Natural killer cell (primary cell): ENCODE results near the gene AGPAT4. TPM values are rescaled to one million over a fixed set of nuclear protein-coding genes. Genes with fewer than 3 reads are reported as not detected.

Experiments used
- ATAC-seq, 3 donors: fragments of 150-1000 bp in 2 of 3; fragments of 200-7000 bp in 1 of 3; cut with Tn5 transposase; 1 replicate in 1 of 3; 2 replicates in 2 of 3; pipeline ENCODE4 v1.10.0; 2021; ENCODE audit warnings: mild to moderate bottlenecking in 2 of 3, moderate library complexity in 2 of 3
- DNase-seq, 2 donors: peaks; one replicate each; pipeline versions ENCODE4 v3.0.0 to v3.0.0-alpha.2; 2013 to 2021; ENCODE audit warnings: mixed read lengths in 1 of 2
- H3K27ac ChIP-seq: one replicate; pipeline ENCODE4 v1.5.1; 2013; ENCODE audit warnings: mild to moderate bottlenecking, low read length
- H3K27me3 ChIP-seq: one replicate; pipeline ENCODE4 v1.6.1; 2013; ENCODE audit warnings: low read length; ENCODE audit not compliant: control insufficient read depth, insufficient read depth
- H3K36me3 ChIP-seq: one replicate; pipeline ENCODE4 v1.6.1; 2013; ENCODE audit warnings: low read length; ENCODE audit not compliant: control insufficient read depth, insufficient read depth
- H3K4me1 ChIP-seq: one replicate; pipeline ENCODE4 v1.6.1; 2013; ENCODE audit warnings: low read length; ENCODE audit not compliant: control insufficient read depth, insufficient read depth
- H3K4me3 ChIP-seq: one replicate; pipeline ENCODE4 v1.5.1; 2013; ENCODE audit warnings: low read length
- H3K9me3 ChIP-seq: one replicate; pipeline ENCODE4 v1.6.1; 2013; ENCODE audit warnings: low read length; ENCODE audit not compliant: control insufficient read depth, insufficient read depth
- H3K27ac Mint-ChIP-seq, 2 donors: one replicate each; pipeline ENCODE4 v1.8.0; 2022; ENCODE audit warnings: mild to moderate bottlenecking in 2 of 2, mixed read lengths in 2 of 2, moderate library complexity in 1 of 2
- H3K27me3 Mint-ChIP-seq, 2 donors: one replicate each; pipeline ENCODE4 v1.8.0; 2022; ENCODE audit warnings: low read depth in 2 of 2, mixed read lengths in 2 of 2
- H3K36me3 Mint-ChIP-seq: one replicate; pipeline ENCODE4 v1.8.0; 2022; ENCODE audit warnings: mixed read lengths
- H3K4me1 Mint-ChIP-seq, 2 donors: one replicate each; pipeline ENCODE4 v1.8.0; 2022; ENCODE audit warnings: mixed read lengths in 2 of 2
- H3K4me3 Mint-ChIP-seq: one replicate; pipeline ENCODE4 v1.8.0; 2022; ENCODE audit warnings: mild to moderate bottlenecking, moderate library complexity, mixed read lengths
- H3K9me3 Mint-ChIP-seq, 2 donors: one replicate each; pipeline ENCODE4 v1.8.0; 2022; ENCODE audit warnings: mixed read lengths in 2 of 2
- CTCF ChIP-seq: fragments of 200-600 bp; IDR thresholded peaks from one replicate; pipeline ENCODE4 v1.8.0; 2022; ENCODE audit warnings: antibody characterized with exemption
- WGBS: methylation state at CpG from one replicate; pipeline ENCODE4 v1.1.7; 2013; ENCODE audit warnings: missing lambda C conversion rate; ENCODE audit not compliant: insufficient coverage; 5-methylcytosine and 5-hydroxymethylcytosine counted together
- intact Hi-C: fragments of 100-400 bp; cut with micrococcal nuclease; formaldehyde crosslinking; loops from one replicate; pipeline ENCODE4 v1.14.2; 2022
- total RNA-seq, 4 donors: library from RNA; stranded (reverse); fragments of 120-200 nt in 1 of 4; gene quantifications; one replicate each; pipeline versions ENCODE4 v1.2.3 to v1.2.4, GENCODE V29; 2013 to 2022

Gene AGPAT4
- total RNA-seq, 3 donors from 2014 or later (not counting 1 experiment from before 2014, with no cell fraction given): 24.5 to 38.1 (median 25.8) TPM

- 94% methylated on average over 9 of the region's 9 CpGs for WGBS
- Histone ChIP-seq H3K27me3 (no peaks in the 10 kb centered on the region), H3K9me3 (no peaks in the 10 kb centered on the region), H3K4me1 (peaks cover 13% of the 10 kb centered on the region), H3K27ac (no peak overlapping the region), H3K4me3 (no peak overlapping the region), H3K36me3 (peaks cover 9% of the 10 kb centered on the region)
- Mint-ChIP-seq H3K9me3 (no peaks in the 10 kb centered on the region), H3K27ac (no peak overlapping the region), H3K4me3 (no peak overlapping the region), H3K4me1 (peaks cover 0 to 6% of the 10 kb centered on the region in 2 donors), H3K27me3 (no peaks in the 10 kb centered on the region), H3K36me3 (no peaks in the 10 kb centered on the region)
- intact Hi-C loops: no loop called here
- DNase-seq (no peak), ATAC-seq (no peak)
- no peak for TF ChIP-seq CTCF
Observed at GRCh38 chr6:161133963-161134362, 139.9 kb downstream of the AGPAT4 start.

DNA sequence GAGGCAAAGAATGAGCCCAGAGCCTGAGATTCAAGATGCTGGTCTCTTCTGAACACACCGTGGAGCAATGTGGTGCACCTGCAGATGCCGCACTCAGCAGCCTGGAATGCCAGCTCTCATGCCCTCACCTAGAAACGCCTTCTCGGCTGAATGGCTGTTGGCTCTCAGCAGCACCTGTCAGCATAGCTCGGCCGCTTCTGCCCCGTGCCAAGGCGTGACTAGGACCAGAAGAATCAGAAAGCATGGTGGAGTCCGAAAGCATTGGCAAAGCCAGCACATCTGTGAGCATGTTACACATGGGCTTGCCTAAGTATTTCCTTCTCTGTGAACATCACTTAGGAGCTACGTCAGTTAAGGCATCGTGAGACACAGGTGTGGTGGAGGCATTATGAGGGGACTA lies 141.5 kb downstream of the AGPAT4 start:
- ATAC-seq (no peak), DNase-seq (no peak)
- Mint-ChIP-seq H3K9me3 (no peaks in the 10 kb centered on the region), H3K36me3 (no peaks in the 10 kb centered on the region), H3K27ac (no peak overlapping the region), H3K4me3 (no peak overlapping the region), H3K27me3 (no peaks in the 10 kb centered on the region), H3K4me1 (peaks cover 0 to 6% of the 10 kb centered on the region in 2 donors)
- H3K27ac ChIP-seq: no peak overlapping the region
- H3K4me1 ChIP-seq: peaks cover 13% of the 10 kb centered on the region
- no peak for TF ChIP-seq CTCF
- H3K36me3 ChIP-seq: peaks cover 6% of the 10 kb centered on the region
- no peaks in the 10 kb centered on the region for H3K27me3 ChIP-seq
- intact Hi-C loops: no loop called here
- WGBS: 97% methylated on average over 11 of the region's 11 CpGs
- H3K4me3 ChIP-seq: no peak overlapping the region
- no peaks in the 10 kb centered on the region for H3K9me3 ChIP-seq

- Mint-ChIP-seq H3K4me3 (no peak overlapping the region), H3K27ac (peak overlapping the region in 1 of 2 donors; percentile 7), H3K9me3 (no peaks in the 10 kb centered on the region), H3K36me3 (peaks cover 1% of the 10 kb centered on the region), H3K4me1 (peaks cover 0 to 4% of the 10 kb centered on the region in 2 donors), H3K27me3 (no peaks in the 10 kb centered on the region)
- no peak for TF ChIP-seq CTCF
- 98% methylated on average over 2 of the region's 3 CpGs for WGBS
- H3K27me3 ChIP-seq: no peaks in the 10 kb centered on the region
- intact Hi-C loops: no loop called here
- peaks cover 6% of the 10 kb centered on the region for H3K36me3 ChIP-seq
- no peaks in the 10 kb centered on the region for H3K9me3 ChIP-seq
- no peak for ATAC-seq
- peaks cover 10% of the 10 kb centered on the region for H3K4me1 ChIP-seq
- no peak overlapping the region for H3K27ac ChIP-seq
- no peak overlapping the region for H3K4me3 ChIP-seq
- no peak for DNase-seq
Observed at GRCh38 chr6:161130967-161131766, 142.7 kb downstream of the AGPAT4 start.

- H3K9me3 ChIP-seq: no peaks in the 10 kb centered on the region
- no peaks in the 10 kb centered on the region for H3K27me3 Mint-ChIP-seq
- H3K4me3 Mint-ChIP-seq: no peak overlapping the region
- TF ChIP-seq CTCF: no peak
- ATAC-seq (no peak), DNase-seq (no peak)
- no peak overlapping the region for H3K4me3 ChIP-seq
- no peaks in the 10 kb centered on the region for H3K4me1 Mint-ChIP-seq
- 95% methylated on average over 7 of the region's 7 CpGs for WGBS
- peaks cover 4% of the 10 kb centered on the region for H3K36me3 ChIP-seq
- peaks cover 8% of the 10 kb centered on the region for H3K36me3 Mint-ChIP-seq
- intact Hi-C loops: no loop called here
- no peaks in the 10 kb centered on the region for H3K9me3 Mint-ChIP-seq
- no peak overlapping the region for H3K27ac ChIP-seq
- H3K27ac Mint-ChIP-seq: no peak overlapping the region
- H3K4me1 ChIP-seq: peaks cover 5% of the 10 kb centered on the region
- no peaks in the 10 kb centered on the region for H3K27me3 ChIP-seq
Observed at GRCh38 chr6:161130541-161130940, 143.3 kb downstream of the AGPAT4 start.
